NCI-H2196 treated with DMSO at 0.1 percent for 48 hours (cell line): ENCODE measurements around the gene YWHAG.
"Not testable (repeated sequence)": the region's sequence is repeated elsewhere in the genome, so short reads cannot be mapped to it uniquely, and the experiment has no call there.

Experiments used
- DNase-seq: peaks from one replicate; lab custom pipeline; 2025; ENCODE audit not compliant: unreplicated experiment; lab: John Stamatoyannopoulos, UW

Gene YWHAG

GRCh38 chr7:76300166-76300731 lies 58.5 kb downstream of the YWHAG start:
- peak; percentile 54 for DNase-seq

- no peak for DNase-seq
Observed at GRCh38 chr7:76296743-76297740, 61.7 kb downstream of the YWHAG start.

GRCh38 chr7:76294344-76295024 lies 64.3 kb downstream of the YWHAG start:
- peak; percentile 56 for DNase-seq

- no peak for DNase-seq
Observed at GRCh38 chr7:76293407-76293901, 65.3 kb downstream of the YWHAG start.

- DNase-seq = not testable (repeated sequence)
Observed at GRCh38 chr7:76292911-76293310, 65.9 kb downstream of the YWHAG start.

- DNase-seq = no peak
Observed at GRCh38 chr7:76292213-76292573, 66.6 kb downstream of the YWHAG start.

- DNase-seq = peak; percentile 68
Observed at GRCh38 chr7:76291351-76292212, 67.2 kb downstream of the YWHAG start.

GRCh38 chr7:76290847-76291350 lies 67.9 kb downstream of the YWHAG start:
- DNase-seq = not testable (repeated sequence)

- DNase-seq = no peak
Observed at GRCh38 chr7:76286842-76287403, 71.9 kb downstream of the YWHAG start.

- DNase-seq = no peak
Observed at GRCh38 chr7:76285604-76286374, 73.0 kb downstream of the YWHAG start.

- no peak for DNase-seq
Observed at GRCh38 chr7:76283254-76284159, 75.3 kb downstream of the YWHAG start.

- DNase-seq = no peak
Observed at GRCh38 chr7:76282344-76283253, 76.2 kb downstream of the YWHAG start.

- DNase-seq = no peak
Observed at GRCh38 chr7:76281706-76282343, 77.0 kb downstream of the YWHAG start.

- DNase-seq = no peak
Observed at GRCh38 chr7:76281006-76281705, 77.6 kb downstream of the YWHAG start.

GRCh38 chr7:76280408-76280807 lies 78.4 kb downstream of the YWHAG start:
- DNase-seq = no peak

- DNase-seq = no peak
Observed at GRCh38 chr7:76278540-76278939, 80.3 kb downstream of the YWHAG start.
